Medulla oblongata (tissue), 1 donor: ENCODE measurements around the gene IKZF4.
A peak's percentile ranks its signal among the peaks of the same experiment; 100 is the strongest.
"Not testable (repeated sequence)": the region's sequence is repeated elsewhere in the genome, so short reads cannot be mapped to it uniquely, and the experiment has no call there.

Experiments used
- DNase-seq: peaks from one replicate; pipeline ENCODE4 v3.0.0-alpha.2; 2015; ENCODE audit errors: extremely low spot score

Gene IKZF4

DNA sequence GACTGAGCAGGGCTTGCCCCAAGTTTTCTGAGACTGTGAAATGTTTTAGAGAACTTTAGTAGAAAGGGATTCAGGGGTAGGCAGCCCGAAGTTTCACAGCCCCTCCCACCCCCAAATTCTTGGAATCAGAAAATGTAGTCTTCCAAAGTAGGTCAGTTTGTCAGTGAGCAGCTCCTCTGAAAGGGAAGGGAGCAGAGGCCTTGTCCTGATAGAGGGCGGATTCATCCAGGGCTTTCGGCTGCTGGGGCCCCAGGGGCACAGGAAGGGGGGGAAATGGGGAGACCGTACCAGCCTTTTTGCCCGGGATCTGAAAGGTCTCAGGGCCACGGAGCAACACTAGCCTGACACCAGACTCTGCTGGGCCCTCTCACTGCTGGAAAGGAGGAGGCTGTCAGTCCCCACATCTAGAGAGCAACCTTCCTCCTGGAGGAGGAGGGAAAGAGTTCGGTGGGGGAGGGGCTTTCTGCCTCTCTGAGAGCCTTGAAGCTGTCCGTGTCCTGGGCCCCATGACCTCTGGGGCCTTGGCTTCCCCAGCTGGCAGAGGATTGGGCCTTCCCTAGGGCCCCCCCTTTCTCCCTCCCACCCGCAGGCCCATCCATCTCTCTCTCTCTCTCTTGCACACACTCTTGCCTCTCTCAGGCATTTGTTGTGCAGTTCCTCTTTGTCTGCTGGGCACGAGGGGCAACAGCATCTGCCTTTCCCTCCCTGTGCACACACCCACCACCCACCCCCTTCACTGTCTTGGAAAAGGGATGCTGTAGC lies at the start of gene IKZF4:
Gene IKZF4, plus strand, starts transcription at position 621 of the 762 bp plus-strand sequence. CDS start 451 bp downstream, outside the sequence.
- peak; percentile 64 for DNase-seq

DNA sequence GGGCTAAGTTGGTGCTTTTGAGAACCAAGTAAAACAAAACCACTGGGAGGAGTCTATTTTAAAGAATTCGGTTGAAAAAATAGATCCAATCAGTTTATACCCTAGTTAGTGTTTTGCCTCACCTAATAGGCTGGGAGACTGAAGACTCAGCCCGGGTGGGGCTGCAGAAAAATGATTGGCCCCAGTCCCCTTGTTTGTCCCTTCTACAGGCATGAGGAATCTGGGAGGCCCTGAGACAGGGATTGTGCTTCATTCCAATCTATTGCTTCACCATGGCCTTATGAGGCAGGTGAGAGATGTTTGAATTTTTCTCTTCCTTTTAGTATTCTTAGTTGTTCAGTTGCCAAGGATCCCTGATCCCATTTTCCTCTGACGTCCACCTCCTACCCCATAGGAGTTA lies 48.8 kb upstream of the IKZF4 start:
- DNase-seq = no peak

DNA sequence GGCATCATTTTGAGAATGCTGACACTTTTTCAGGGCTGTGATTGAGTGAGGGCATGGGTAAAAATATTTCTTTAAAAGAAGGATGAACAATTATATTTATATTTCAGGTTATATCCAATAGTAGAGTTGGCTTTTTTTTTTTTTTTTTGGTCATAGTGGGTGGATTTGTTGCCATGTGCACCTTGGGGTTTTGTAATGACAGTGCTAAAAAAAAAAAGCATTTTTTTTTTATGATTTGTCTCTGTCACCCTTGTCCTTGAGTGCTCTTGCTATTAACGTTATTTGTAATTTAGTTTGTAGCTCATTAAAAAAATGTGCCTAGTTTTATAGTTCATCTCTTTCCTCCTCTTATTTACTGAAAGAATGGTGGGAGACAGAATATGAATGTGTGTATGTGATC lies 48.4 kb upstream of the IKZF4 start:
- no peak for DNase-seq

DNA sequence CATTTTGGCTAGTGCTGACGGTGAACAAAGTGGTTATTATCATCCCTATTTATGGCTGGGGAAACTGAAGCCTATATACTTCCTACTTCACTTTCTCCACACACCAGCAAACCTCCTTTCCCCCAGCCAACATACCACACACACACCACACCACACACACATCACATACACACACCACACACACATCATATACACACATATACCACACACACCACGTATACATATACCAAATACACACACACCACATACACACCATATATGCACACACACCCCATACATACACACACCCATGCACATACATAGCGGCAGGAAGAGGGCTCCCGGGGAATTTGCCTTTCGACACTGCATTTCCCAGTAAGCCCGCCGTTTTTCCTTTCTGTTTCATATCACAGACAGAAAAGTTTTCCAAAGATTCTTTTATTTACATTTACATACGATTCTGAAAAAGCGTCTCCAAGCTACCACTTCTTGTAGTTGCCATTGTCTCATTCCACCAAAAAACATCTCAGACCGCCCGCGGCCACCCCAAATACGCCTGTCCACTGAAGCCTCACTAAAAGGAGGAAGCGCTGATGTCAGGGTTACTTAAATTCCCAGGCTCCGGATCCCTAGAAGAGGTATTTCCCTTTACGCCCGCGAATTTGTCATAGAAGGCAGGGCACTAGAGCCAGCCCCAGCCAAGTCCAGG lies 47.8 kb upstream of the IKZF4 start:
- no peak for DNase-seq

DNA sequence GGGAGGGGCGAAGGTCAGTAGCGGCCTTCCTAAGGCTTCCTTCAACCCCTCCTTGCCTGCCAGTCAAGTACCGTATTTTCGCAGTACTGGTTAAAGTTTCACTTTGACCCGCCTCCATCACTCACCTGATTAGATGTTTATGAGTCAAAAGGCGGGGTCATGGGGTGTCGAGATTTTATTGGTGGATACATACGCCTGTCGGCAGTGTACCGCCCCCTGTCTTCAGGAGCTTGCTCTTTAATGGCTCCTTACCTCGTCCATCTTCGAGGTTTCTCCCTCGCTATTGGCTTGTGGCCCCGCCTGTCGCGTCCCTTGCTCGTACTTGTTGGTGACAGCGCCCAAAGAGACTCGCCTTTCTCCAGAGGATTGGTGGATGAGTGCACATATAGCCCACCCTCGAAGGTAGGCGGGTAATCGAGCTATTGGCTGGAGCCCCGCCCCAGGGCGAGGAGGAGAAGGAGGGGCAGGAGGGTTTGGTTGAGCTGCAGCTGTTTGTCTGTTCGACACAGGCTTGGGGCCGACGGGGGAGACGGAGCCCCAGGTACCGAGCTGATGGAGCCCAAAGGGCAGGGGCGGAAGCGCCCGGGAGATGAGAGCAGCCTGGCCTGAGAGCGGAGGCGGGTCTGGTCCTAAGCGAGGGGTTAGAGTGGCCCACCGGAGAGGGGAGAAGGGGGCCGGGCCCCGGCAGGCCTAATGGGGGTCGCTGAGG lies 47.1 kb upstream of the IKZF4 start, which contains the start of gene RAB5B:
Gene RAB5B, plus strand, starts transcription at position 480 of the 709 bp plus-strand sequence. CDS start 12,883 bp downstream, outside the sequence.
- DNase-seq = peak; percentile 100

DNA sequence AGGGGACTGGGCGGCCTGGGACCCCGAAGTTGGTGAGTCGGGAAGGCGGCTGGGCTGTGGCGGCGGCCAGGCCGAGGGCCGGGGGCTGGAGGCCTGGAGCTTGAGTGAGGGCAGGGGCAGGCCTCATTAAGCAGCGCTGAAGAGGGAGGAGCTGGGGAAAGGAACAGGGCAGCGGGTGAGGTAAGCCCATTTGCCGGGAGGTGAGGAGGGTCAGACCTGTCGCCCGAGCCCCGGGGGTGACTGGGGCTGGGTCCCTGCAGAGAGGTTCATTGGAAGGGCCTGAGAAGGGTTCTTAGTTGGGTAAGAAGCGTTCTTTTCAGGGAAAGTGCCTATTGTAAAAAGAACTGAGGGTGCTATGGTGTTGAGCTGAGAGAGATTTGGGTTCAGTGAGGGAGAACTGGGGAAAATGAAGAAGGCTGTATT lies 46.5 kb upstream of the IKZF4 start:
- DNase-seq = peak; percentile 25

DNA sequence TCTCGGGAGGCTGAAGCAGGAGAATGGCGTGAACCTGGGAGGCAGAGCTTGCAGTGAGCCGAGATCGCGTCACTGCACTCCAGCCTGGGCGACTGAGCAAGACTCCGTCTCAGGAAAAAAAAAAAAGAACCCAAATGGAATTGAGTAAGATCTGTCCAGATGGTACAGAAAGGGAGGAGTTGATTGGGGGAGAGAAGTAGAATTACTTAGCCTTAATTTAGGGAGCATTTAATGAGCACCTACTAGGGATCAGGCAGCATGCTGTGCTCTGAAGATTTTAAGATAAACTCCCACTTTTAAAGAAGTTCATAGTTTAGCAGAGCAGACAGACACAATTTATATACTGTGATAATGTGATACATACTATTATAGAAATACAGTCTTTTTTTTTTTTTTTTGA lies 42.5 kb upstream of the IKZF4 start:
- DNase-seq = no peak

DNA sequence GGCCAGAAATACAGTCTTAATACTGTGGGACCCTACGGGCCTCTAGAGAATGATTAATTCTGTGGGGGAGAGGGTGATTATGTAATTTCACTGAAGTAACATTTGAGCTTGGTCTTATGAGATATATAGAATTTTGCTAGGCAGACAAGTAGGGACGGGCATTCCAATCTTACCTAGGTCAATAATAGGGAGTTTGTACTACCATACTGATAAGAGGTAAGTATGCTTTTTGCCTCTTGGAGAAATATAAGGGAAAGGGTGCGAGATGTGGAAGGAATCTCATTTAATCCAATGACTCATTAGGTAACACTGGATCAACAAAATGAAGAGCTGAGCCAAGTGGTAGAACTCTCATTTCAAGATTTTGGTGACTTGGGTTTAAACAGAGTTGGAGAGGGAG lies 41.8 kb upstream of the IKZF4 start:
- no peak for DNase-seq

DNA sequence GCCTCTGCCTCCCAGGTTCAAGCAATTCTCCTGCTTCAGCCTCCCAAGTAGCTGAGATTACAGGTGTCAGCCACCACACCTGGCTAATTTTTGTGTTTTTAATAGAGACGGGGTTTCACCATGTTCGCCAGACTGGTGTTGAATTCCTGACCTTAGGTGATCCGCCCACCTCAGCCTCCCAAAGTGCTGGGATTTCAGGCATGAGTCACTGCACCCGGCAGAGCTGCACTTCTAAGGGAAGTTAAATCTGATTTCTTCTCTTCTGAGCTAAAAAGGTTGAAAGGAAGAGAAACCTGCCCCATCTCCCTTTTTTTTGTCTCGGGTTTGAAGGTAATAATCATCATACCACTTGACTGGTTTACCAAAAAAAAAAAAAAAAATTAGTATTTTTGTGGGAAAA lies 39.0 kb upstream of the IKZF4 start:
- not testable (repeated sequence) for DNase-seq

DNA sequence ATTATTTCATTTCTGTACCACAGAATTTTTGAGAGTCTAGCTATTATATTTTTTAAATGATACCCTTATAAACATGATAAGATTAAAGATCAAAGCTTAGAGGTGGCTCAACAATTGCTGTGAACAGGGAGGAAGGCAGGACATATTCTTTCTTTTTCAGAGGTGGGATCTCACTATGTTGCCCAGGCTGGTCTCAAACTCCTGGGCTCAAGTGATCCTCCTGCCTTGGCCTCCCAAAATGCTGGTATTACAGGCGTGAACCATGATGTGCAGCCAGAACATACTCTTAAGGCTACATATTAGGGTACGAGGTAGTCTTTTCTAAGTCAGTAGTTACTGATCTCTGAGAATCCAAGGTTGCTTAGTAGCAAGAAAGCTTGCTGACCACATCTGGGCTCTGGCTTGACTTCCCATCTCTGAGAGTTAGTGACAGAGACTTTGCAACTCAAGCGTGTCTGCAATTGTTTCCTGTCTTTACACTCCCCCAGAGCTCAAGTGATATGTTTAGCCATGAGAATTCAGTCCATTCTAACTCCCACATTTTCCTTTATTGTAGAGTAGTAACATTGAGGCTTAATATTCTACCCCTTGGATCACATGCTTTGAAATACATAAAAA lies 38.4 kb upstream of the IKZF4 start:
- no peak for DNase-seq

DNA sequence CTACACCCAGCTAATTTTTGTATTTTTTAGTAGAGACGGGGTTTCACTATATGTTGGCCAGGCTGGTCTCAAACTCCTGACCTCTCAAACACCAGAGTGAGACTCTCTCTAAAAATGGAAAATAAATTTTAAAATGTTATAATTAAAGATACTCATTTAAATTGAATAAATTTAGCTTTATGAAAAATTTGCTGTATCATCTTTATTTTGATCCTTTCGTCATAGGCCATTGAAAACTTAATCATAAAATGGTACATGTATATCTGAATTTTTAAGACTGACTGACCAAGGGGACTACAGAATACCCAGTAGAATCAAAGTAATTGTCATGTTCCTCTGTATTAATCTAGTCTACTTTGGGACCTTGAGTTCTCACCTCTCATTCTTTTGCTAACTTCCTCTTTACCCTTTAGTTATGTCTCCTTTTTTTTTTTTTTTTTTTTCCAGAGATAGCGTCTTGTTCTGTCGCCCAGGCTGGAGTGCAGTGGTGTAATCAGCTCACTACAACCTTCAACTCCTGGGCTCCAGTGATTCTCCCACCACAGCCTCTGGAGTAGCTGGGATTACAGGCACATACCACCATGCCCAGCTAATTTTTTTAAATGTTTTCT lies 37.5 kb upstream of the IKZF4 start:
- DNase-seq = no peak

DNA sequence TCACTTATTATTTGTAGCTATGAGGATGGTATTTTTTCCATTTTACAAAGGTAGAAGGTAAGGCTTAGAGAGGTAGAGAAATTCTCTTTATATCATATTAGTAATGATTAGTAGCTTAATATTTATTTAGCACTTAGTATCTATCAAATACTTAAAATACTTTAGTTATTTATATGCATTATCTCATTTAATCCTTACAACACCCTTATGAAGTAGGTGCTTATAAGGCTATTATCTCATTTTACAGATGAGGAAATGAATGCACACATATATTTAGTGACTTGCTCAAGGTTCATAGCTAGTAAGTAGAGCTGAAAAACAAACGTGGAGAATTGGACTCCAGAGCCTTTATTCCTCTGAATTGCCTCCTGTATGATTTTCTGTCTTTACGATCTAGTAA lies 36.0 kb upstream of the IKZF4 start:
- no peak for DNase-seq

DNA sequence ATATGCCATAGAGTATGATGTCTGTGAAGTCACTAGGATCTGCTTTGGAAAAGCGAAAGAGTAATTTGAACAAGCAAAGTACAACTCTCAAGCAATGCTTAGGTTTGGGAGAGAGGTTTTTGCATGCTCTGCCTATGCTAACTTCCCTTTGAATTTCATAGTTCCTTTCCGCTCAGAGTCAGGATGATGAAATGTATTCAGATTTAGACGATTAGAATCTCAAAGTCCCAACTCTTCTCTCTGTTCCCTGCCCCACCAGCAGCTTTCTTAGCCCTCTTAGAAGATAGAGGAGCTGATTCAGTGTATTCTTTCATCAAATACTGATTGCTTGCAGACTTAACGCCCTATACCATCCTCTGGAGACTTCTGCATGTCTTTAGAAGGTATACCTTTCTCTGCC lies 35.5 kb upstream of the IKZF4 start:
- no peak for DNase-seq

DNA sequence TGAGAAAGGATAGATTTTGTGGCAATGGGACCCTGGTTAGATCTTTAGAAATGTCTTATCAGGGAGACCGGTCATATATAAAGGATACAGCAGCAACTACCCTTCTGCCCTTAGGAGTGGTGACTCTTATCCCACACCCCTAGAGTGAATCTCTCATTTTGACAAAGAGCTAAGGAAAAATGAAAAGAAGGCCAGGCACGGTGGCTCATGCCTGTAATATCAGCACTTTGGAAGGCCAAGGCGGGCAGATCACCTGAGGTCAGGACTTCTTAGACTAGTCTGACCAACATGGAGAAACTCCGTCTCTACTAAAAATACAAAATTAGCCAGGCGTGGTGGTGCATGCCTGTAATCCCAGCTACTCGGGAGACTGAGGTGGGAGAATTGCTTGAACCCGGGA lies 34.9 kb upstream of the IKZF4 start:
- DNase-seq = not testable (repeated sequence)

DNA sequence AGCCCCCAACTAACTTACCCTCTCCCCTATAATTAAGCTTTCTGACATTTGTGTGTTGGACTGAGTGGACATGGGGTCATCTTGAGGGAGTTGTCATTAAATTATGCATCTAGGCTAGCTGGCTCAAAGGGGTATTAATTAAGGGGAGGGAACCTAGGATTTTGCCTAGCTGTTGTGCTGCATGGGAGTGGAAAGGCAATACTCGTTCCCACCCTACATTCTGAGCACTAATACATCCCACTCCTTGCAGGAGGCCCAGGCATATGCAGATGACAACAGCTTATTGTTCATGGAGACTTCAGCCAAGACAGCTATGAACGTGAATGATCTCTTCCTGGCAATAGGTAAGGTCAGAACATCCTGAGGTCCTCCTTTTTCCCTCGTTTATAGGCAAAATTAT lies 29.7 kb upstream of the IKZF4 start:
- DNase-seq = no peak

DNA sequence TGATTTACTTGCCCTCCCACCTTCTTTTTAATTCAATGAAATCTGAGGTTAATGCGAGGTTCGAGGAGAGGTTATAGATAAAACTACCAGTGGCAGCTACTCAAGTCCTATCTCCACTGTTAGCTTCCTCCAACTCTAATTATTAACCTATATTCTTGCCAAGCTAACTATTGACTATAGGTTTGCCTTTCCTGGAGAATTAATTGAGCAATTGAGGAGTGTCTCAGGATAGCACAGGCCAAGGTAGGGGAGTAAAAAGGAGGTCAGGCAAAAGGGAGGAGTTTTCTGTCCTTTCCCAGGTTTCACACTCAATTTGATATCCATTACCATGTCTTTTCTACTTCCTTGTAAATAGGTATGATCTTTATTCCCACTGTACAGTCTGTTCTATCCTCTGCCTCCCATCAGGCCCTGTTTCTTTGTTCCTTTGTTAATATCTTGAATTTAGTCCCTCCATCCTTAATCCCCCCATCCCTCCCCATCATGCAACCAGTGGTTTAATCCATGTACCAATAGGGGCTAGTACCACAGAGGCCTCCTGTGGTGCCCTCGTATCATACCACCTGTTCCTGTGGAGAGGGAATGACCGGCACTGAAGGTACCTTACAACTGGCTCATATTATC lies 27.5 kb upstream of the IKZF4 start:
- DNase-seq = no peak

DNA sequence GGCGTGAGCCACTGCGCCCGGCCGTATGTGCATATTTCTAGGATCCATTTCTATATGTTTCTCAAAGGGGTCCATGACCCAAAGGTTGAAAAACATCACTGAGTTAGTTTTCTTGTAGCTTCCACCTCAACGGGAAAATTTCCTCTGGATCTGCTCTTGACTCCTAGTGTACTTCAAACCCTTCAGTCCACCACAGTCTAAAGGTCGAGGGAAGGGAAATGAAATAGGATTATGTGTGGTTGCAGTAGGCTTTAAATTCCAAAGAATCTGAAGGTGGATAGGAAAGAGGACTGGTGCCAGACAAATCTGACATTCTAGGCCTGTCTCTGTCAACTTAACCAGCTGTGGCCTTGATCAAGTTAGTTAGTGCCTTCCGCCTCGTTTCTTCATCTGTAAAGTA lies 25.5 kb upstream of the IKZF4 start:
- no peak for DNase-seq

DNA sequence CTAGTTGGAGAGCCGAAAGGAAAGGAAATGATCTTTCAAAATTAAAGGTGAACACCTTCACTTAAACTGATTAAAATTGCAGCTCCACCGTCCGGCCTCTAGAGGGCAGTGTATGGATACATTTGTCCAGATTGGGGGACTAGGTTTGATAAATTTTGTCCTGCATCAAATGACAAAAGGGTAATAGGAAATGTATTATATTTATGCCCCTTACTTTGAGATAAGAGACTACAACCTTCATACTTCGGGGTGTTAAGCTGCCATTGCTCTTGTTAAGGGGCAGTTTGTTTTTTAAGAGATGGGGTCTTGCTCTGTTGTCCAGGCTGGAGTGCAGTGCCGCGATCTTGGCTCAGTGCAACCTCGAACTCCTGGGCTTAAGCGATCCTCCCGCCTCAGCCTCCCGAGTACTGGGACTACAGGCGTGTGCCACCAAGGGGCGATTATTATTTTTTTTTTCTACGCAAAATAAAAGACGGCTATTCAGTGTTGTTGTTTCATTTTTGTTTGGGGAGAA lies 24.6 kb upstream of the IKZF4 start:
- peak; percentile 83 for DNase-seq

DNA sequence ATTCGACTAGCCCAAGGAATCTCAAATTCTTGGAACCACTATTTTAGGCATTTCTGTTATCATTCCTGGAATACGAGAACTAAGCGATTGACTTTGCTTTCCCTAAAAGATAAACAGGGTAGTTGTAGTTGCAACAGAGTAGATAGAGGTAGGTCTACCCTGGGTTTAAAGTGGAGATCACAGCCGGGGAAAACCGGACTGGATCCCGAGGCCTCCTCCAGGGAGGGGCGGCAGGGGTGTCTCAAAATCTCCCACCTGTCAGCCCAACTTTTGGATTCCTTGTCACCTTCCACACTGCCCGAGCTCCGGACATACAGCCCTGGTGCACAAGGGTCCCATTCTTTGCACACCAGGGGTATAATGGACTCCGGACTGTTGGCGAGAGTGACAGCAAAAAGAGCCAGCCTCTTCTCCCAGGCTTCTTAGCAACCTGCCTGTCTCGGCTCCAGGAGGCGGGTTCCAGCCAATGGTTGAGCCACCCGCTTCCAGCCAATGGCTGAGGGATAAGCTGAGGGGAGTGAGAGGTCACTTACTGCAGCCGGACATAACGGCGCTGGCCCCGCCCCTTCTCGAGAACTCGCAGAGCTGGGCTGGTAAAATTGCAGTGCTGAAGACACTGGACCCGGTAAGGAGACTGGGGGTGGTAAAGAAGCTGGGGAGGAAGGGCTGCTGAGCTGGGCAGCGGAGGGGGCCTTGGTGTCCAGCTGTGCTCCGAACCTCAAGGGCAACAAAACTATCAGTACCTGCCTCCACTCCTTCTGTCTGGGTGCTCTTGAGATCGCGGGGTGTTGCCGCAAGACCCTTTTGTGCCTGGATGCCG lies 23.9 kb upstream of the IKZF4 start, which contains the start of gene SUOX:
Gene SUOX, plus strand, starts transcription at position 562 of the 820 bp plus-strand sequence. CDS start 4,946 bp downstream, outside the sequence.
- DNase-seq = peak; percentile 99

DNA sequence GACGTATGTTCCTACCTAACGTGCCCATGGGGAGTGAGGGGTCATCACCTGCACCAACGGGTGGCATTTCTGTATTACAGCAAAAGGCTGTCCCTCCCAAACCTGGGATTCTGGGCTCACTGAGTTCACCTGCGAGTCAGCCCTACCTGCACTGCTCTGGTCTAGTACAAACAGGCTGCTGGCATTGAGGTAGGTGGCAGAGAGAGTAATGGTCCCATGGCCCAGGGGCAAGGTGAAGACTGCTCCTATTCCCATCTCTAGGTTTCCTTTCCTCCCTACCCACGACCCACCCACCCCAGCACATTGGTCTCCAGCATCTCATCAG lies 23.3 kb upstream of the IKZF4 start:
- no peak for DNase-seq
